DND-41 (cell line): ENCODE measurements around the gene FOXN1.

Source experiments
- ATAC-seq: fragments of 200-7000 bp; cut with Tn5 transposase; 3 replicates; pipeline ENCODE4 v1.9.1; 2021; ENCODE audit warnings: low read depth; ENCODE audit not compliant: insufficient read depth
- DNase-seq: peaks from one replicate; pipeline ENCODE4 v3.0.0-alpha.2; 2020
- H2AFZ ChIP-seq: 2 replicates; pipeline ENCODE4 v1.6.0; 2012; ENCODE audit warnings: low read depth, low read length
- H3K27ac ChIP-seq: 2 replicates; pipeline ENCODE4 v1.5.1; 2012; ENCODE audit warnings: low read length, inconsistent platforms
- H3K27me3 ChIP-seq: fragments of 200-600 bp; sonication (generic); 2 replicates; pipeline ENCODE4 v1.6.0; 2012; ENCODE audit warnings: low read length, mild to moderate bottlenecking, inconsistent platforms; ENCODE audit not compliant: insufficient read depth, poor library complexity
- H3K36me3 ChIP-seq: 2 replicates; pipeline ENCODE4 v1.5.1; 2012; ENCODE audit warnings: low read length, inconsistent platforms; ENCODE audit not compliant: insufficient read depth
- H3K4me1 ChIP-seq: 2 replicates; pipeline ENCODE4 v1.5.1; 2012; ENCODE audit warnings: mild to moderate bottlenecking, low read length; ENCODE audit not compliant: insufficient read depth
- H3K4me2 ChIP-seq: 2 replicates; pipeline ENCODE4 v1.6.0; 2012; ENCODE audit warnings: mild to moderate bottlenecking, moderate library complexity, low read length, inconsistent platforms; ENCODE audit not compliant: insufficient read depth
- H3K4me3 ChIP-seq, 2 experiments: fragments of 200-600 bp in 1 of 2; shearing (Covaris generic) in 1 of 2; 2 replicates each; pipeline ENCODE4 v1.5.1; 2012 to 2016; ENCODE audit warnings: inconsistent platforms in 2 of 2, low read length in 2 of 2, mild to moderate bottlenecking in 2 of 2, low read depth in 1 of 2, moderate library complexity in 1 of 2
- H3K79me2 ChIP-seq: 2 replicates; pipeline ENCODE4 v1.6.0; 2012; ENCODE audit warnings: low read length, inconsistent platforms; ENCODE audit not compliant: insufficient read depth
- H3K9ac ChIP-seq: 2 replicates; pipeline ENCODE4 v1.6.0; 2012; ENCODE audit warnings: low read depth, mild to moderate bottlenecking, inconsistent platforms, low read length, moderate library complexity
- H3K9me3 ChIP-seq: 2 replicates; pipeline ENCODE4 v1.5.1; 2012; ENCODE audit warnings: low read length, moderate library complexity, mild to moderate bottlenecking, inconsistent platforms; ENCODE audit not compliant: insufficient read depth, severe bottlenecking
- H4K20me1 ChIP-seq: 2 replicates; pipeline ENCODE4 v1.6.0; 2012; ENCODE audit warnings: low read length; ENCODE audit not compliant: insufficient read depth
- CTCF ChIP-seq: IDR thresholded peaks from 2 replicates; pipeline ENCODE4 v1.5.1; 2012; ENCODE audit warnings: borderline replicate concordance, low read length, moderate library complexity, mild to moderate bottlenecking; ENCODE audit not compliant: poor library complexity, severe bottlenecking; ENCODE audit errors: extremely low read depth
- EZH2 ChIP-seq: IDR thresholded peaks from 3 replicates; pipeline ENCODE4 v1.6.1; 2012; ENCODE audit warnings: borderline replicate concordance, low read depth, mild to moderate bottlenecking, moderate library complexity, low read length, inconsistent platforms; ENCODE audit not compliant: severe bottlenecking

The FOXN1 gene

GRCh38 chr17:28532050-28532960 is 26.2 kb downstream of the FOXN1 start:
- Histone ChIP-seq H3K4me3 (no peak overlapping the region), H3K4me1 (no peaks in the 10 kb centered on the region), H3K9me3 (no peaks in the 10 kb centered on the region), H3K27me3 (peaks cover 19% of the 10 kb centered on the region), H3K36me3 (no peaks in the 10 kb centered on the region), H3K4me2 (no peak overlapping the region), H3K9ac (no peak overlapping the region), H3K79me2 (no peaks in the 10 kb centered on the region), H4K20me1 (no peaks in the 10 kb centered on the region; the same call in none of the 2 replicates), H2AFZ (no peak overlapping the region), H3K27ac (no peak overlapping the region)
- ATAC-seq (no peak), DNase-seq (no peak)
- TF ChIP-seq EZH2, result no peak
- TF ChIP-seq CTCF, result no peak

DNA sequence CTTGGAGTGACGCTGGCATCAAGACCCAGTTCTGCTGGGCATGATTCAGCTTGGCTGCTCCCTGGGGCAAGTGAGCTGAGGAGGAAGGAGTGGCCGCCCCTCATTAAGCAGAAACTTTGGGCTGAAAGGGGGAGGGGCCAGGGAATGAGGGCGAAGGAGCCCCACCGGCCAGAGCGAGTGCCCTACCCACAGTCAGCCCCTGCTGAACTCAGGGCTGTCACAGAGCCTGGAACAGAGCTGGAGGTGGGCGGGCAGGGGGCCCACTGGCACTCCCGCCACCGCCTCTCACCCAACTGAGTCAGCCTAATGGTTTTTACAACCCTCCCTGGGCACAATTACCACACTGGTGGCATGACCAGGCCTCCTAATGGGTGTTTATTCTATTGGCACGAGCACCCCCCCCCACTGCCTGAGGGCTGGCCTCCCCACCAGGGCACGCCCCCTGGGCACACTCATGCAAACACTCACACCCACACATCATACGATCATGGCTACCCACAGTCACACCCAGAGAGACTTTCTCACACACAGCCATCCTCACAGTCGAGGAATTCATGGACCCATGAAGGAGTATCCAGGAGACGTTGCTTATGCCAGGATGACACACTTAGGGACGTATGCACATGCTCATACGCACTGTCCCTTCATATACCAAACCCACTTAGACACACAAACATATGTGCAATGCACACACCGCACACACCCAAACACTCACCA is 27.1 kb downstream of the FOXN1 start:
- DNase-seq (no peak), ATAC-seq (no peak)
- Histone ChIP-seq H3K4me3 (no peak overlapping the region), H3K9me3 (no peaks in the 10 kb centered on the region), H3K36me3 (no peaks in the 10 kb centered on the region), H3K4me1 (no peaks in the 10 kb centered on the region), H3K9ac (no peak overlapping the region), H3K27me3 (peaks cover 20% of the 10 kb centered on the region), H3K27ac (no peak overlapping the region), H3K4me2 (no peak overlapping the region), H4K20me1 (no peaks in the 10 kb centered on the region; the same call in none of the 2 replicates), H3K79me2 (no peaks in the 10 kb centered on the region), H2AFZ (no peak overlapping the region)
- TF ChIP-seq EZH2, result no peak
- no peak for TF ChIP-seq CTCF

DNA sequence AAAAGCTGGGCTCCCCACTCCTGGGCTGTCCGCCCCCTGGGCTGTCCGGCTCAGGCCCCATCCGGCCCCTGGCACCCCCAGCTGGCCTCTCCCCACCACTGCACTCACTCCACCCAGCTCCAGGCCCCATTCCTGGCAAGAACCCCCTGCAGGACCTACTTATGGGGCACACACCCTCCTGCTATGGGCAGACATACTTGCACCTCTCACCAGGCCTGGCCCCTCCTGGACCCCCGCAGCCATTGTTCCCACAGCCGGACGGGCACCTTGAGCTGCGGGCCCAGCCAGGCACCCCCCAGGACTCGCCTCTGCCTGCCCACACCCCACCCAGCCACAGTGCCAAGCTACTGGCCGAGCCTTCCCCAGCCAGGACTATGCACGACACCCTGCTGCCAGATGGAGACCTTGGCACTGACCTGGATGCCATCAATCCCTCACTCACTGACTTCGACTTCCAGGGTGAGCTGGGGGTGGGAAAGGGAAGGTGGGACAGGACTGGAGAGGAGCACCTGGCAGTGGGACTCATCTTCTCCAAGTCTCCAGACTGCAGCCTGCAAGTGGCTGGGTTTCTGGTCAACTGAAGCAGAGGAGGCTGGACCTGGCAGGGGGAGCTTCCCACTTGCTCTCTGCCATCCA is 28.7 kb downstream of the FOXN1 start:
- Histone ChIP-seq H3K79me2 (no peaks in the 10 kb centered on the region), H3K4me2 (no peak overlapping the region), H3K27ac (no peak overlapping the region), H3K36me3 (no peaks in the 10 kb centered on the region), H3K9me3 (no peaks in the 10 kb centered on the region), H3K27me3 (peaks cover 20% of the 10 kb centered on the region), H2AFZ (no peak overlapping the region), H3K9ac (no peak overlapping the region), H4K20me1 (no peaks in the 10 kb centered on the region; the same call in none of the 2 replicates), H3K4me1 (no peaks in the 10 kb centered on the region), H3K4me3 (no peak overlapping the region)
- DNase-seq (no peak), ATAC-seq (no peak)
- no peak for TF ChIP-seq EZH2
- TF ChIP-seq CTCF, result no peak
